ENCODE results near the gene PATJ.
"Not testable (repeated sequence)": the region's sequence is repeated elsewhere in the genome, so short reads cannot be mapped to it uniquely, and the experiment has no call there.

PATJ gene

GRCh38 chr1:62181532-62181931 is 439.3 kb downstream of the PATJ start:
- no peak for DNase-seq

- not testable (repeated sequence) for DNase-seq
Measured at GRCh38 chr1:62182157-62182556, 439.9 kb downstream of the PATJ start.

GRCh38 chr1:62183164-62184020 is 441.1 kb downstream of the PATJ start:
- DNase-seq = not testable (repeated sequence)

GRCh38 chr1:62184336-62184735 is 442.1 kb downstream of the PATJ start:
- no peak for DNase-seq

- DNase-seq = not testable (repeated sequence)
Measured at GRCh38 chr1:62185233-62185632, 443.0 kb downstream of the PATJ start.

- no peak for DNase-seq
Measured at GRCh38 chr1:62185677-62186076, 443.4 kb downstream of the PATJ start.

GRCh38 chr1:62187548-62187947 is 445.3 kb downstream of the PATJ start:
- no peak for DNase-seq

GRCh38 chr1:62188111-62188510 is 445.8 kb downstream of the PATJ start:
- DNase-seq = no peak

GRCh38 chr1:62194651-62195544 is 452.6 kb downstream of the PATJ start, which contains the start of gene L1TD1:
Gene L1TD1, plus strand, starts transcription at chr1:62194849. Its CDS starts 11,780 bp downstream, at chr1:62206629.
- DNase-seq = no peak

GRCh38 chr1:62196086-62196690 is 453.9 kb downstream of the PATJ start:
- no peak for DNase-seq

- DNase-seq = no peak
Measured at GRCh38 chr1:62198069-62198780, 455.9 kb downstream of the PATJ start.

- DNase-seq = no peak
Measured at GRCh38 chr1:62198781-62199125, 456.5 kb downstream of the PATJ start.

- no peak for DNase-seq
Measured at GRCh38 chr1:62207187-62207586, 464.9 kb downstream of the PATJ start.

GRCh38 chr1:62208087-62208486 is 465.8 kb downstream of the PATJ start:
- no peak for DNase-seq

- DNase-seq = no peak
Measured at GRCh38 chr1:62208970-62209369, 466.7 kb downstream of the PATJ start.

- DNase-seq = no peak
Measured at GRCh38 chr1:62209931-62210595, 467.8 kb downstream of the PATJ start.

- DNase-seq = no peak
Measured at GRCh38 chr1:62210960-62211359, 468.7 kb downstream of the PATJ start.

- no peak for DNase-seq
Measured at GRCh38 chr1:62212411-62212810, 470.1 kb downstream of the PATJ start.

GRCh38 chr1:62213075-62213914 is 471.0 kb downstream of the PATJ start:
- DNase-seq = no peak

GRCh38 chr1:62218604-62219003 is 476.3 kb downstream of the PATJ start:
- DNase-seq = no peak

- DNase-seq = not testable (repeated sequence)
Measured at GRCh38 chr1:62220456-62220855, 478.2 kb downstream of the PATJ start.

Measured in stimulated activated CD8-positive, alpha-beta memory T cell treated with anti-CD3 and anti-CD28 coated beads, Interleukin-4, amount 100 ng/mL, for 48 hours (primary cell).